Measurements from ENCODE around the gene COL17A1. TPM values are rescaled to one million over a fixed set of nuclear protein-coding genes. Genes with fewer than 3 reads are reported as not detected.

COL17A1 gene
- total RNA-seq, 1 experiment from 2014 or later, result 3.5 TPM

DNA sequence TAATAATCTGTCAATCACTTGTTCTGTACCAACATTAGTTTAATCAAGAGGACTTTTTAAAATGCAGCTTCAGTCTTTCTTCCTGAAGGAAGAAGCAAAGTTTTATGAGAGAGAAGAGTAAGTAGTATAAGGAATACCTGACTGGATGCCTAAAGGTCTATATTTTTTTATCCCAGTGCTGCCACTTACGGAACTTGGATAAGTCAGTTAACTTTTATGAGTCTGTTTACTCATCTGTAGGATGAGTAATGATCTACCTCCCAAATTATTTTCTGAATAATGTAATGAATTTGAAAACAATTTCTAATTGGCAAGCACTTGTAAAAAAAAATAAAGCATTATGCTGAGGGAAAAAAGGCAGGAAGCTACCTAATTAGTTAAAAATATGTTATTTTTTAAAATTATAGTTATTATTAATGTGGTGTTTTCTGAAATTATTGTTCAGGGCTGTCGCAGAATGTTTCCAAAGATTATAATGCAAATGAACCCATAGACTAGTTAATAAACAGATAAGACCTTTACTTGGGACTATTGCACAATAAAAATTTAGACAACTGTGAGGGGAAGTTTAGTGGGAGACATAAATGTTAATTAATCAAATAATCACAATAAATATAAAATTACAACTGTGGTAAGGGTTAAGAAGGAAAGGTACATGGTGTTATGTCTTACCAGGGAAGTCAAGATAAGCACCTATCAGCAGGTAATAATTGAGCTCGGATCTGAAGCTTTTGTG lies 94.1 kb downstream of the COL17A1 start:
- H3K9me3 ChIP-seq (ENCODE audit: control insufficient read depth in 1 of 2, insufficient read depth in 1 of 2, low read depth in 1 of 2, low read length in 2 of 2), result no peaks in the 10 kb centered on the region
- H3K4me1 ChIP-seq (ENCODE audit: control insufficient read depth in 1 of 2, insufficient read depth in 2 of 2, low read length in 2 of 2), result 0 out of 4 replicates have a peak, but pooled peaks cover 0 to 2% of the 10 kb centered on the region in 2 experiments
- ChIA-PET POLR2A (no interaction called here), CTCF (interaction anchor here (0.8 kb wide), 1 partner anchor 101 kb away, joined by 3 read pairs; no protein-coding TSS in a partner anchor), RAD21 (ENCODE audit: low non-redundant PET in 1 of 2, low total read pairs in 2 of 2, uncharacterized antibody in 2 of 2, unreplicated experiment in 2 of 2) (no interaction called here)
- no peaks in the 10 kb centered on the region for H3K27me3 ChIP-seq (ENCODE audit: insufficient read depth, low read length)
- TF ChIP-seq CEBPB (IDR thresholded peaks at IDR 0.05; ENCODE audit: low read depth) (no peak), TCF7L2 (IDR thresholded peaks at IDR 0.05; ENCODE audit: borderline replicate concordance, extremely low read depth, insufficient read depth, insufficient read length) (no peak), ELF1 (IDR thresholded peaks at IDR 0.05; ENCODE audit: borderline replicate concordance, low read depth) (no peak), JUND (IDR thresholded peaks at IDR 0.05) (no peak), EZH2 (IDR thresholded peaks at IDR 0.05) (no peak), EGR1 (IDR thresholded peaks at IDR 0.05; ENCODE audit: low read depth) (no peak), FOSL1 (IDR thresholded peaks at IDR 0.05; ENCODE audit: low read depth) (no peak), YY1 (IDR thresholded peaks at IDR 0.05; ENCODE audit: extremely low read depth, insufficient replicate concordance, low read depth, low read length) (no peak), EZH2phosphoT487 (IDR thresholded peaks at IDR 0.05; ENCODE audit: borderline replicate concordance) (no peak)
- TF ChIP-seq, protein P1, sequence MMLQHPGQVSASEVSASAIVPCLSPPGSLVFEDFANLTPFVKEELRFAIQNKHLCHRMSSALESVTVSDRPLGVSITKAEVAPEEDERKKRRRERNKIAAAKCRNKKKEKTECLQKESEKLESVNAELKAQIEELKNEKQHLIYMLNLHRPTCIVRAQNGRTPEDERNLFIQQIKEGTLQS (IDR thresholded peaks at IDR 0.05), result no peak
- TF ChIP-seq, protein P2, sequence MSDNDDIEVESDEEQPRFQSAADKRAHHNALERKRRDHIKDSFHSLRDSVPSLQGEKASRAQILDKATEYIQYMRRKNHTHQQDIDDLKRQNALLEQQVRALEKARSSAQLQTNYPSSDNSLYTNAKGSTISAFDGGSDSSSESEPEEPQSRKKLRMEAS (IDR thresholded peaks at IDR 0.05), result no peak
- TF ChIP-seq, protein P3, sequence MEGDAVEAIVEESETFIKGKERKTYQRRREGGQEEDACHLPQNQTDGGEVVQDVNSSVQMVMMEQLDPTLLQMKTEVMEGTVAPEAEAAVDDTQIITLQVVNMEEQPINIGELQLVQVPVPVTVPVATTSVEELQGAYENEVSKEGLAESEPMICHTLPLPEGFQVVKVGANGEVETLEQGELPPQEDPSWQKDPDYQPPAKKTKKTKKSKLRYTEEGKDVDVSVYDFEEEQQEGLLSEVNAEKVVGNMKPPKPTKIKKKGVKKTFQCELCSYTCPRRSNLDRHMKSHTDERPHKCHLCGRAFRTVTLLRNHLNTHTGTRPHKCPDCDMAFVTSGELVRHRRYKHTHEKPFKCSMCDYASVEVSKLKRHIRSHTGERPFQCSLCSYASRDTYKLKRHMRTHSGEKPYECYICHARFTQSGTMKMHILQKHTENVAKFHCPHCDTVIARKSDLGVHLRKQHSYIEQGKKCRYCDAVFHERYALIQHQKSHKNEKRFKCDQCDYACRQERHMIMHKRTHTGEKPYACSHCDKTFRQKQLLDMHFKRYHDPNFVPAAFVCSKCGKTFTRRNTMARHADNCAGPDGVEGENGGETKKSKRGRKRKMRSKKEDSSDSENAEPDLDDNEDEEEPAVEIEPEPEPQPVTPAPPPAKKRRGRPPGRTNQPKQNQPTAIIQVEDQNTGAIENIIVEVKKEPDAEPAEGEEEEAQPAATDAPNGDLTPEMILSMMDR (IDR thresholded peaks at IDR 0.05 in 2 of 3, conservative IDR thresholded peaks at IDR 0.05 in 1 of 3; ENCODE audit: borderline replicate concordance in 1 of 3, insufficient read depth in 1 of 3, low read depth in 2 of 3, low read length in 2 of 3), result no peak
- DNase-seq (ENCODE audit: low read depth, low spot score), result no peak
- intact Hi-C loops (cut with micrococcal nuclease), result no loop called here
- no TSS peak for BruUV-seq (replicated peaks)
- H4K20me1 ChIP-seq (ENCODE audit: insufficient read depth), result peaks cover 22% of the 10 kb centered on the region
- peaks cover 83% of the 10 kb centered on the region for H3K79me2 ChIP-seq (ENCODE audit: insufficient read depth, low read length)
- no peak overlapping the region for H3K4me3 ChIP-seq (replicated peaks in 1 of 2; ENCODE audit: low read depth in 1 of 2, low read length in 2 of 2)
- H2AFZ ChIP-seq (ENCODE audit: low read depth, low read length, poor library complexity, severe bottlenecking), result no peak overlapping the region
- ATAC-seq, result no peak
- H3K9me2 ChIP-seq (ENCODE audit: insufficient read depth), result no peaks in the 10 kb centered on the region
- peaks cover 11 to 25% of the 10 kb centered on the region in 2 experiments; a peak in 3 of 4 replicates for H3K36me3 ChIP-seq (ENCODE audit: control insufficient read depth in 1 of 2, insufficient read depth in 2 of 2, low read length in 2 of 2)
- no peak overlapping the region for H3K4me2 ChIP-seq (ENCODE audit: low read length)
- no peak overlapping the region for H3K27ac ChIP-seq (ENCODE audit: low read depth, low read length)
- no peak overlapping the region for H3K9ac ChIP-seq (ENCODE audit: low read length)
